Uterus (tissue), 2 donors: ENCODE data around the gene RASA3.

Experiments used
- CTCF ChIP-seq, 4 experiments: fragments of 200-600 bp in 2 of 4; fragments of 450-650 bp in 2 of 4; sonication (generic) in 2 of 4; IDR thresholded peaks; one replicate each; pipeline ENCODE4 v1.5.1; 2016 to 2019; ENCODE audit warnings: antibody characterized with exemption in 4 of 4, mild to moderate bottlenecking in 2 of 4, moderate library complexity in 1 of 4
- POLR2A ChIP-seq, 2 donors: fragments of 450-650 bp; IDR thresholded peaks; one replicate each; pipeline ENCODE4 v1.6.1; 2016; ENCODE audit warnings: antibody characterized with exemption in 2 of 2, mild to moderate bottlenecking in 1 of 2, moderate library complexity in 1 of 2

GRCh38 chr13:114025714-114026431, 106.5 kb downstream of the RASA3 start:
- TF ChIP-seq CTCF (IDR thresholded peaks at IDR 0.05) (peak; percentile 13 to 45 (median 28)), POLR2A (IDR thresholded peaks at IDR 0.05) (no peak)
